ENCODE measurements around the gene EPB41L2. TPM values are rescaled to one million over a fixed set of nuclear protein-coding genes. Genes with fewer than 3 reads are reported as not detected.

EPB41L2 gene
- total RNA-seq, 2 donors from 2014 or later: 41.9 to 47.2 TPM

DNA sequence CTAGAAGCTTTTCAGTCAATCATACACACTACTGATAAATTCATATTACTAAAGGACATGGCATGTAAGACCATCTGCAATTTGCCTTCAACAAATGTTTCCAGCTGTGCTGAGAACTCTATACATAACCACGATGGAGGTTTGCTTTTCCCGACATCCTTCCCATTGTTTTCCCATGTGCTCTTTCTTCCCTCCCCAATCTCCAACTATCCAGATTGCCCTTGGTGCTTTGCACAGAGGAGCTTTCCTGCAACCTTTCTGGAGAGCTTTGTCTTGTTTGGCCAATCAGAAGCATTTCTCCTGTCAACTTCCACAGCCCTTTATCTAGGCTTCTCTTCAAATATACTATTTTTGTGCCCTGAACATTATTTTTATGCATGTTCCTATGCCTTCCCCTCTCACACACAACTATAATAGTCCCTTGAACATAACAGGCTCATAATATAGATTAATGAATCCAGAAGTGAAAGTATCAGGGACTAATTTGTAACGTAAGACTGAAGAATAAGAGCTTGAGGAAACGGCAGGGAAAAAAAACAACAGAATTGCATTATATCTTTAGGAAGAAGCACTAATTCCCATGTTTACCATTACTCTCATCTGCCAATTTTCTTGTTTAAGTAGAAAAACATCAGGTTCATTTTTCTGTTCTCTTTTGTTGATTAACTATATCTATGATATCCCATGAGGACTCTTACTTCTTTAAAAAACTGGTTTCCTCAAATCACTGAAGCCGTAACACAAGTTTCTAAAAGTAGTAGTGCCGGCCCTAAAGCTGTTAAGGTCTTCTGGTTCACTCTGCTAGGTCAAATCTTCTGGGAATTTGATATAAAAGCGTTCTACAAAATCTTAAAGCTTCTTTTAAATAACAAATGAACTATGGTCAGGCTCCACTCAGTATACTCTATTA is 215.8 kb downstream of the EPB41L2 start:
- no peak for DNase-seq (ENCODE audit: low spot score)
- TF ChIP-seq, protein P1, sequence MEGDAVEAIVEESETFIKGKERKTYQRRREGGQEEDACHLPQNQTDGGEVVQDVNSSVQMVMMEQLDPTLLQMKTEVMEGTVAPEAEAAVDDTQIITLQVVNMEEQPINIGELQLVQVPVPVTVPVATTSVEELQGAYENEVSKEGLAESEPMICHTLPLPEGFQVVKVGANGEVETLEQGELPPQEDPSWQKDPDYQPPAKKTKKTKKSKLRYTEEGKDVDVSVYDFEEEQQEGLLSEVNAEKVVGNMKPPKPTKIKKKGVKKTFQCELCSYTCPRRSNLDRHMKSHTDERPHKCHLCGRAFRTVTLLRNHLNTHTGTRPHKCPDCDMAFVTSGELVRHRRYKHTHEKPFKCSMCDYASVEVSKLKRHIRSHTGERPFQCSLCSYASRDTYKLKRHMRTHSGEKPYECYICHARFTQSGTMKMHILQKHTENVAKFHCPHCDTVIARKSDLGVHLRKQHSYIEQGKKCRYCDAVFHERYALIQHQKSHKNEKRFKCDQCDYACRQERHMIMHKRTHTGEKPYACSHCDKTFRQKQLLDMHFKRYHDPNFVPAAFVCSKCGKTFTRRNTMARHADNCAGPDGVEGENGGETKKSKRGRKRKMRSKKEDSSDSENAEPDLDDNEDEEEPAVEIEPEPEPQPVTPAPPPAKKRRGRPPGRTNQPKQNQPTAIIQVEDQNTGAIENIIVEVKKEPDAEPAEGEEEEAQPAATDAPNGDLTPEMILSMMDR (IDR thresholded peaks at IDR 0.05): no peak
- Histone ChIP-seq H3K9me3 (no peaks in the 10 kb centered on the region), H3K4me3 (no peak overlapping the region), H3K4me1 (peaks cover 0 to 7% of the 10 kb centered on the region in 2 donors), H3K27me3 (no peaks in the 10 kb centered on the region), H3K36me3 (no peaks in the 10 kb centered on the region), H3K27ac (no peak overlapping the region)

GRCh38 chr6:130846501-130846900 is 216.5 kb downstream of the EPB41L2 start:
- H3K36me3 ChIP-seq: no peaks in the 10 kb centered on the region
- no peaks in the 10 kb centered on the region for H3K9me3 ChIP-seq
- H3K4me3 ChIP-seq: no peak overlapping the region
- no peak overlapping the region for H3K27ac ChIP-seq
- no peaks in the 10 kb centered on the region for H3K27me3 ChIP-seq
- no peak for DNase-seq (ENCODE audit: low spot score)
- TF ChIP-seq, protein P1 (IDR thresholded peaks at IDR 0.05): no peak
- H3K4me1 ChIP-seq: peaks cover 0 to 7% of the 10 kb centered on the region in 2 donors

DNA sequence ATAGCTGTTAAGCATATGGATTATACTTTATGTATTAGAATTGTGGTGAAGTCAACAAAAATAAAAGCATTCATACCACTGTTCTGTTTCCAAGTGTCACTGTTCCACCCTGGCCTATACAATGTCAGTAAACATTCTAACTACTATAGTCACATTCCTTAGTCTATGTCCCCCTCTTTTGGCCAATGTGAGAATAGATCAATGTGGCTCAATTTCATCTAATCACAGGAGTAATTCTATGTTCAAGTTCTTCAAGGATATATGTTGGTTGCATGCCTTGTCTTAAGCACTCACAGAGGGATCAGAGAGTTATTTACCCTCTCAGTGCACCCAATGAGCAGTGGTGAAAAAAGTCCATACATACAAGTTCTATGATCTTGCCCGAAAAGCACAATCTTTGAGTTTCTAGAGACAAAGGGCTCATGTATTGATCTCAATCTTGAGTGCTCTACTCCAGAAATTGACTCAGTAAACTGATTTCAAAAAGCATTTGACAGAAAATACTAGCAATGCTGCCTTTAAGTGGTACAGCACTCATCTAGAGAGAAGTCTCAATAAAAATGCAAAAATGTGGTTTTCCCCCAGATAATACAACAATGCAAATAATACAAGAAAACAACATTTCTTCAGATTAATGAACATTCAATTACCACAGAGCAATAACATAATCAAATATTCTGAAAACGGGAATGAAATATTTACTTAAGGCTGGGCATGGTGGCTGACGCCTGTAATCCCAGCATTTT is 219.3 kb downstream of the EPB41L2 start:
- Histone ChIP-seq H3K4me1 (peaks cover 0 to 7% of the 10 kb centered on the region in 2 donors), H3K36me3 (no peaks in the 10 kb centered on the region), H3K27me3 (no peaks in the 10 kb centered on the region), H3K27ac (no peak overlapping the region), H3K9me3 (no peaks in the 10 kb centered on the region), H3K4me3 (no peak overlapping the region)
- TF ChIP-seq, protein P1 (IDR thresholded peaks at IDR 0.05): peak in 1 of 2 donors; percentile 46
- DNase-seq (ENCODE audit: low spot score): no peak

GRCh38 chr6:130841128-130841728 is 221.8 kb downstream of the EPB41L2 start:
- Histone ChIP-seq H3K9me3 (no peaks in the 10 kb centered on the region), H3K4me3 (no peak overlapping the region), H3K27ac (no peak overlapping the region), H3K4me1 (no peaks in the 10 kb centered on the region), H3K36me3 (no peaks in the 10 kb centered on the region), H3K27me3 (no peaks in the 10 kb centered on the region)
- no peak for DNase-seq (ENCODE audit: low spot score)
- TF ChIP-seq, protein P1 (IDR thresholded peaks at IDR 0.05): no peak

- no peak for DNase-seq (ENCODE audit: low spot score)
- no peak overlapping the region for H3K4me3 ChIP-seq
- no peaks in the 10 kb centered on the region for H3K36me3 ChIP-seq
- no peak overlapping the region for H3K27ac ChIP-seq
- no peaks in the 10 kb centered on the region for H3K9me3 ChIP-seq
- H3K4me1 ChIP-seq: no peaks in the 10 kb centered on the region
- H3K27me3 ChIP-seq: no peaks in the 10 kb centered on the region
- TF ChIP-seq, protein P1 (IDR thresholded peaks at IDR 0.05): no peak
These were observed 223.0 kb downstream of the EPB41L2 start for GRCh38 chr6:130840050-130840449.

Measured in right atrium auricular region (tissue), 2 donors.